ENCODE data around the gene YY2. TPM values are rescaled to one million over a fixed set of nuclear protein-coding genes. Genes with fewer than 3 reads are reported as not detected.
A peak's percentile ranks its signal among the peaks of the same experiment; 100 is the strongest.
"Not testable (repeated sequence)": the region's sequence is repeated elsewhere in the genome, so short reads cannot be mapped to it uniquely, and the experiment has no call there.

YY2 gene
- total RNA-seq, 4 donors from 2014 or later = 0.16 to 0.92 (median 0.75) TPM; not detected in 1

- intact Hi-C loops (cut with DNase I; ENCODE audit: low total_unique reads) = no loop called here
- no peak for ATAC-seq
- Histone ChIP-seq H3K36me3 (no peaks in the 10 kb centered on the region), H3K27me3 (no peaks in the 10 kb centered on the region), H3K9me3 (no peaks in the 10 kb centered on the region), H3K4me3 (no peak overlapping the region), H3K27ac (no peak overlapping the region), H3K4me1 (no peaks in the 10 kb centered on the region)
- DNase-seq = no peak
- TF ChIP-seq, protein P1, sequence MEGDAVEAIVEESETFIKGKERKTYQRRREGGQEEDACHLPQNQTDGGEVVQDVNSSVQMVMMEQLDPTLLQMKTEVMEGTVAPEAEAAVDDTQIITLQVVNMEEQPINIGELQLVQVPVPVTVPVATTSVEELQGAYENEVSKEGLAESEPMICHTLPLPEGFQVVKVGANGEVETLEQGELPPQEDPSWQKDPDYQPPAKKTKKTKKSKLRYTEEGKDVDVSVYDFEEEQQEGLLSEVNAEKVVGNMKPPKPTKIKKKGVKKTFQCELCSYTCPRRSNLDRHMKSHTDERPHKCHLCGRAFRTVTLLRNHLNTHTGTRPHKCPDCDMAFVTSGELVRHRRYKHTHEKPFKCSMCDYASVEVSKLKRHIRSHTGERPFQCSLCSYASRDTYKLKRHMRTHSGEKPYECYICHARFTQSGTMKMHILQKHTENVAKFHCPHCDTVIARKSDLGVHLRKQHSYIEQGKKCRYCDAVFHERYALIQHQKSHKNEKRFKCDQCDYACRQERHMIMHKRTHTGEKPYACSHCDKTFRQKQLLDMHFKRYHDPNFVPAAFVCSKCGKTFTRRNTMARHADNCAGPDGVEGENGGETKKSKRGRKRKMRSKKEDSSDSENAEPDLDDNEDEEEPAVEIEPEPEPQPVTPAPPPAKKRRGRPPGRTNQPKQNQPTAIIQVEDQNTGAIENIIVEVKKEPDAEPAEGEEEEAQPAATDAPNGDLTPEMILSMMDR (IDR thresholded peaks at IDR 0.05 in 4 of 5, conservative IDR thresholded peaks at IDR 0.05 in 1 of 5) = no peak
- no peak for TF ChIP-seq POLR2A (IDR thresholded peaks at IDR 0.05)
- in situ Hi-C loops (cut with MboI; ENCODE audit: low sequenced_read_pairs in 4 of 4) = no loop called here
These were observed 7.5 kb downstream of the YY2 start for GRCh38 chrX:21863241-21863640.

GRCh38 chrX:21865436-21865835 is 9.6 kb downstream of the YY2 start:
- no peak for TF ChIP-seq POLR2A (IDR thresholded peaks at IDR 0.05)
- TF ChIP-seq, protein P1 (IDR thresholded peaks at IDR 0.05 in 4 of 5, conservative IDR thresholded peaks at IDR 0.05 in 1 of 5) = no peak
- intact Hi-C loops (cut with DNase I; ENCODE audit: low total_unique reads) = no loop called here

DNA sequence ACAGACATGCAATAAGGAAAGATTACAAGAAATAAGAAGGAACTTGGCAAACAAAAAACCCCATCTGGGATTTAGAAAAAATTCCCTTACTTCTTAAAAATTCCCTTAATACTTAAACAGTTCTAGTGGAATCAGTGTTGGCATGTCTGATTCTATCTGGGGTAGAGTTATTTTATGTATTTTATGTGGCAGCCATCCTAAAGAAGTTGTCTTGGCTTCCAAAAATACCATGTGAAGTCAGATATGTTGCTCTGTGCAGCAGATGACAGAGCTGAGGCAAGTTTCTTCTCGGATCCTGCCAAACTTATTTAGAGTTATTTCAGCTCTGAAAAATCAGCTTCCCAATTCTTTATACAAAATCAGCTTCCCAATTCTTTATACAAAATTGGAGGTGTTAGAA is 14.7 kb downstream of the YY2 start:
- Histone ChIP-seq H3K27ac (peak overlapping the region in 1 of 4 donors; percentile 21), H3K36me3 (no peaks in the 10 kb centered on the region), H3K27me3 (no peaks in the 10 kb centered on the region), H3K9me3 (no peaks in the 10 kb centered on the region), H3K4me1 (peaks cover 0 to 4% of the 10 kb centered on the region in 2 donors), H3K4me3 (no peak overlapping the region)
- intact Hi-C loops (cut with DNase I; ENCODE audit: low total_unique reads) (no loop called here), in situ Hi-C loops (cut with MboI; ENCODE audit: low sequenced_read_pairs in 4 of 4) (no loop called here)
- TF ChIP-seq, protein P1 (IDR thresholded peaks at IDR 0.05 in 4 of 5, conservative IDR thresholded peaks at IDR 0.05 in 1 of 5) = no peak
- no peak for TF ChIP-seq POLR2A (IDR thresholded peaks at IDR 0.05)
- DNase-seq (no peak), ATAC-seq (peak in 1 of 2 donors; percentile 65)

More at GRCh38 chrX:21865436-21865835, 9.6 kb downstream of the YY2 start:
- no peak for DNase-seq
- H3K4me3 ChIP-seq = no peak overlapping the region
- no peaks in the 10 kb centered on the region for H3K27me3 ChIP-seq
- no peak for ATAC-seq
- H3K36me3 ChIP-seq = no peaks in the 10 kb centered on the region
- H3K4me1 ChIP-seq = peaks cover 0 to 1% of the 10 kb centered on the region in 2 donors
- in situ Hi-C loops (cut with MboI; ENCODE audit: low sequenced_read_pairs in 4 of 4) = no loop called here
- H3K27ac ChIP-seq = no peak overlapping the region
- H3K9me3 ChIP-seq = no peaks in the 10 kb centered on the region

DNA sequence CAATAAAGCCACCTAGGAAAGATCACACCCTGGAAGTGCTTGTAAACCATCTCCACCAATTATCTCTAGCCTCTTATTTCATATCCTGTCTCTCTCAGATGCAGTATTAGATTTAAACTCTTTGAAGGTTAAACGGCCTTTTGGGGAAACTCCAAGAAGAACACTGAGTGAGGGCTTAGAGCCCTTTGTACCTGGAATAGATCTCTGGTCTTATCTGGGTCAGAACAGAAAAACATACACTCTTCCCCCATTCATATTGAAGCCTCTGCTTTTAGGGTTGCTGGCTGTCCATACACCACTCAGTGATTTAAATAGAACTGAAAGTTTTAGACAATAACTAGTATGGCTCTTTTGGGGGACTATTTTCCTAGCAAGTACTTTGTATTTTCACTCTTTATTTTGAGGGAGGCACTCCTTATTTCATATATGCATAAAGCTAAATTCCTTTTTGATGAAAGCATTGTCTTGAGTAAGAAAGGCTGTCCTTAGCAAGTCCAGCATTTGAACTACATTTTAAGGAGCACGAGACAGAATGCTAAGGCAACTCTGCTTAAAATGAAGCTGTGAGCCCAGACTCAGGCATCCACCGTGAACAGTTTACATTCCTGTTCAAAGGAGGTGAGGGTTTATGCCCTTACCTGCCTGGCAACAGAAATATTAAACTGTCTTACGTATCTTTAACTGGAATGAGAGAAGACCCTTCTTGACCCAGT is 17.4 kb downstream of the YY2 start:
- in situ Hi-C loops (cut with MboI; ENCODE audit: low sequenced_read_pairs in 4 of 4) (no loop called here), intact Hi-C loops (cut with DNase I; ENCODE audit: low total_unique reads) (no loop called here)
- Histone ChIP-seq H3K36me3 (no peaks in the 10 kb centered on the region), H3K27ac (no peak overlapping the region), H3K9me3 (no peaks in the 10 kb centered on the region), H3K4me3 (no peak overlapping the region), H3K27me3 (no peaks in the 10 kb centered on the region), H3K4me1 (peaks cover 0 to 4% of the 10 kb centered on the region in 2 donors)
- no peak for DNase-seq
- no peak for ATAC-seq
- no peak for TF ChIP-seq POLR2A (IDR thresholded peaks at IDR 0.05)
- TF ChIP-seq, protein P1 (IDR thresholded peaks at IDR 0.05 in 4 of 5, conservative IDR thresholded peaks at IDR 0.05 in 1 of 5) = no peak

- H3K9me3 ChIP-seq; H3K27me3 ChIP-seq; H3K4me1 ChIP-seq; DNase-seq; H3K36me3 ChIP-seq; H3K4me3 ChIP-seq; H3K27ac ChIP-seq; intact Hi-C loops (cut with DNase I; ENCODE audit: low total_unique reads); in situ Hi-C loops (cut with MboI; ENCODE audit: low sequenced_read_pairs in 4 of 4); ATAC-seq: not testable (repeated sequence)
These were observed 18.4 kb downstream of the YY2 start for GRCh38 chrX:21874182-21874581.

Measured in gastrocnemius medialis (tissue), 4 donors.